Gastrocnemius medialis (tissue), 4 donors: ENCODE measurements around the gene FGD4.

Source experiments
- CTCF ChIP-seq, 5 experiments: fragments of 450-650 bp in 3 of 5; fragments of 200-600 bp in 2 of 5; sonication (generic) in 2 of 5; IDR thresholded peaks in 4 of 5; conservative IDR thresholded peaks in 1 of 5; 1 replicate in 4 of 5; 2 replicates in 1 of 5; pipeline ENCODE4 v1.5.1; 2016 to 2019; ENCODE audit warnings: antibody characterized with exemption in 5 of 5, mild to moderate bottlenecking in 3 of 5, moderate library complexity in 3 of 5
- POLR2A ChIP-seq, 2 donors: fragments of 450-650 bp; IDR thresholded peaks; one replicate each; pipeline ENCODE4 v1.6.1; 2017; ENCODE audit warnings: antibody characterized with exemption in 2 of 2, mild to moderate bottlenecking in 2 of 2, moderate library complexity in 2 of 2

- TF ChIP-seq POLR2A (IDR thresholded peaks at IDR 0.05) = no peak
- TF ChIP-seq CTCF (IDR thresholded peaks at IDR 0.05 in 4 of 5, conservative IDR thresholded peaks at IDR 0.05 in 1 of 5) = no peak
Measured at GRCh38 chr12:32507942-32508320, 108.6 kb downstream of the FGD4 start.
